NCI-H187 treated with DMSO at 0.1 percent for 48 hours (cell line): ENCODE results near the gene GNGT2.

Experiments used
- DNase-seq: peaks from one replicate; lab custom pipeline; 2025; lab: John Stamatoyannopoulos, UW

Gene GNGT2

DNA sequence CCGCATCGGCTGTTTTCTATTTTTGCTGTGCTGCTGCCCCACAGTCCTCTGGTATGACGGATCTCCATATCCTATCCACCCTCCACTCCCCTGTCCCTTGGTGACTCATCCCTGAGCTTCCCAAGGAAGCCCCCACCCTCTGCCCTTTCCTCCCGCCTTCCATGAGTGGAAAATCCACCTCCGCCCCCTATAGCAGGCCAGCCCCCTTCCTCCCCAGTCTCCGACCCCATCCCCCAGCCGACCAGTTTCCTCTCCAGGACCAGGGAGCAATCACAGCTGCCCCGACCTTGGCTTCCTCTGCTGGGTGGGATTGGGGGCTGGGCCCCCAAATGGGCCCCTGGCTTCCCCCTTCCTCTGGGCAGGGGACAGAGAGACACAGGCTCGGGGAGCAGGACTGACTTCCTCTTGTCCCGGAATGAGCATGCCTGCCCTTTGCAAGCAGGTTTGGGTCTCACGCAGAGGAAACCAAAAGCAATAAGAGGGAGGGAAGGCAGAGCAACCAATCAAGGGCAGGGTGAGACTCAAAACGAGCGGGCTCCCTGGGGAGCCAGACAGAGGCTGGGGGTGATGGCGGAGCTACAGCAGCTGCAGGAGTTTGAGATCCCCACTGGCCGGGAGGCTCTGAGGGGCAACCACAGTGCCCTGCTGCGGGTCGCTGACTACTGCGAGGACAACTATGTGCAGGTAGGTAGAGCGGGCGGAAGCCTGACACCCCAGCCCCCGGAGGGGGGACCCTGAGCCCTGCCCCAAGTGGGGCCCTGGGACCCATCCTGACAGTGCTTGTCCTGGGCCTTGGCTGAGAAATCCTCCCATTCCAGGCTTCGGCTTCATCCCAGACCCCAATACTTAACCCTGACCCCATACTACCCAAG is at the start of gene GNGT2, which contains the start of gene ABI3:
GNGT2 (minus strand) TSS at position 417 of the 872 bp plus-strand sequence. CDS start 3,152 bp downstream, outside the sequence.
ABI3 (plus strand) TSS at position 550 of the 872 bp plus-strand sequence; CDS start at position 568, 18 bp downstream.
- no peak for DNase-seq

GRCh38 chr17:49259663-49260010 is 49.3 kb upstream of the GNGT2 start:
- no peak for DNase-seq

GRCh38 chr17:49258394-49258793 is 48.0 kb upstream of the GNGT2 start:
- DNase-seq = no peak

GRCh38 chr17:49255125-49255524 is 44.8 kb upstream of the GNGT2 start:
- no peak for DNase-seq

DNA sequence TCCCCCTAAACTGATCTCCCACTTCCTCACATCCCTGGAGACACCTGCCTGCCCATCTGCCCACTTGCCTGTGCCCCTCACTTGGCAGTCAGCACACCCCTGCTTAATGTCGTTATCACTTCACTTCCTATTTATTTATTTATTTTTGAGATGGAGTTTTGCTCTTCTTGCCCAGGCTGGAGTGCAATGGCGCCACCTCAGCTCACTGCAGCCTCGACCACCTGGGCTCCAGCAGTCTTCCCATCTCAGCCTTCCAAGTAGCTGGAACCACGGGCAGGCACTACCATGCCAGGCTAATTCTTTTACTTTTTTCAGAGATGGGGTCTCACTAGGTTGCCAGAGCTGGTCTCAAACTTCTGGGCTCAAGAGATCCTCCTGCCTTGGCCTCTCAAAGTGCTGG is 43.7 kb upstream of the GNGT2 start:
- DNase-seq = no peak

GRCh38 chr17:49252148-49252695 is 41.8 kb upstream of the GNGT2 start:
- no peak for DNase-seq

DNA sequence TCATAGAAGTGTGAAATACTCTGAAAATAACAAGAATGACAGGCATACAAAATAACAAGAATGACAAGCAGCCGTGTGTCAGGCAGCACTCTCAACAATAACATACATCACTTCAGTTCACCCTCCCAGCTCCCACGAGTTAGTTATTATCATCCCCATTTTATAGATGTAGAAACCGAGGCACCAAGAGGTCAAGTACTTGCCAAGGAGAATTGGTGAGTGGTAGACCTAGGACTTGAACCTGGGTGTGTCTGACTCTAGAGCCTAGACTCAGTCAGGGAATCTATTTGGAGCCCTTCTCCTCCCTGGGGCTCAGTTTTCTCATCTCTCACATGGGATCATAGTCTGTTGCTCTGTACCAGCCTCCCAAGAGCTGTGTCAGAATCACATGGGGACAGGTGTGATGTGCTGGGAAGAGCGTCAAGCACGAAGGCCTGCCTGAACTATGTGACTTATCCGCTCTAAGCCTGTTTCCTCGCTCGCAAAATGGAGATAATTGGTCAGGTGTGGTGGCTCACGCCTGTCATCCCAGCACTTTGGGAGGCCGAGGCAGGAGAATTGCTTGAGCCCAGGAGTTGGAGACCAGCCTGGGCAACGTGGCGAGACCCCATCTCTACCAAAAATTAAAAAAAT is 39.6 kb upstream of the GNGT2 start:
- DNase-seq = no peak

- DNase-seq = no peak
Measured at GRCh38 chr17:49249292-49249794, 39.0 kb upstream of the GNGT2 start.

DNA sequence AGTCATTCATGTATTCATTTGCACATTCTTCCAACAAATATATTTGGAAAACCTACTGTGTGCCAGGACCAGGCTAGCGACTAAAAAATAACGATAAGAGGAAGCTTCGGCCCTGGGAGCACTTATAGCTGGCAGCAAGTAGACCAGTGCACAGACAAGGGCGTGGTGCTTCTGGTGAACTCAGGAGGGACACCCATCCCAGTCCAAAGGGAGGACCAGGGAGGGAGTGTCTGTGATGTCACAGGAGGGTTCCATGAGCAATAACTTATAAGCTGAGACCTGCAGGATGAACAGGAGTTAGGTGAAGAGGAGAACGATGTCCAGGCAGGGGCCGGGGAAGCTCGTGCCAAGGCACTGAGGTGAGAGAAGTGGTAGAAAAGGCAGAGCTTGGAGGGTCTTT is 37.6 kb upstream of the GNGT2 start:
- no peak for DNase-seq

- no peak for DNase-seq
Measured at GRCh38 chr17:49244839-49245238, 34.5 kb upstream of the GNGT2 start.

DNA sequence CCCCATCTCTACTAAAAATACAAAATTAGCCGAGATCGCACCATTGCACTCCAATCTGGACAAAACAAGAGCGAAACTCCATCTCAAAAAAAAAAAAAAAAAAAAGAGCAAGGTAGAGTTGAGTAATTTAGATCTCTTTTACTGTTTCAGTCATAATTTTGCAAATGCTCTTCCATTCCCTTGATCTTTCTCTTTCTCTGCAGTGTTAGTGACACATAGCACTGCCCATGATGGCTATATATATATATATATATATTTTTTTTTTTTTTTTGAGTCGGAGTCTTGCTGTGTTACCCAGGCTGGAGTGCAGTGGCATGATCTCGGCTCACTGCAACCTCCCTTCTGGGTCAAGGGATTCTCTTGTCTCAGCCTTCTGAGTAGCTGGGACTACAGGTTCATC is 32.4 kb upstream of the GNGT2 start:
- no peak for DNase-seq

GRCh38 chr17:49241692-49242397 is 31.5 kb upstream of the GNGT2 start:
- no peak for DNase-seq

- DNase-seq = no peak
Measured at GRCh38 chr17:49241040-49241439, 30.7 kb upstream of the GNGT2 start.

DNA sequence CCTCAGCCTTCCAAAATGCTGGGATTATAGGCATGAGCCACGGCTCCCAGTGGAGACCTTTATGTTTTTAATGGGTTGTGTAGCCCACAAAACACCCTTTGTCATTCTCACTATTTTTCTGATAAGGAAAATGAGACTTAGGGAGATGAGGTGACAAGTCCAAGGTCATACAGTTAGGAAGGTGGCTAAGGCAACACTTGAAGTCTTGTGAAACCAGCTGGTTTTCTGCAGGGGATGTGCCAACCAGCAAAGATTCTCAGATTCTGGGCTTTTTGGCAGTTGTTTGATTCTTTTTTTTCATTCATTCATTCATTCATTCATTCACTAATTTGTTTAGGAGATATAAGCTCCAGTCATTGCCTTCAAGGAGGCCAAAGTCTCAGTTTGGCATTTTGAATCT is 30.2 kb upstream of the GNGT2 start:
- no peak for DNase-seq

DNA sequence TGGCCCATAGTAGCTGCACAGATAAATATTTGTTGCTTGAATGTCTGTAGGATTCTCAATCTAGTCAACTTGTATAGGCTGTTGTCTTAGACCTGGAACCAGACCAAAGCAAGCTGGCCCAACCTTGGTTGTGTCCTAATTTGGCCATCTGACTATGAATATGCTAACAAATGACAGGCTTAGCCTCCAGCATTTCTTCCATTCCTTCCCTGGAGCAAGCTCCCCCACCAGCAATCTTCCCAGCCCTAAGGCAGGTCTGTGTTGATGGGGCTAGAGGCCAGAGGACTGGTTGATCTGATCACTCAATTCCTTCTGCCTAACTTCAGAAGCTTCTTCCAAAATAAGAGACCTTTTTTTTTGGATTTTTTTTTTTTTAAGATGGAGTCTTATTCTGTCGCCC is 29.6 kb upstream of the GNGT2 start:
- no peak for DNase-seq

- DNase-seq = no peak
Measured at GRCh38 chr17:49235896-49236295, 25.5 kb upstream of the GNGT2 start.

GRCh38 chr17:49234509-49235080 is 24.2 kb upstream of the GNGT2 start:
- DNase-seq = no peak

DNA sequence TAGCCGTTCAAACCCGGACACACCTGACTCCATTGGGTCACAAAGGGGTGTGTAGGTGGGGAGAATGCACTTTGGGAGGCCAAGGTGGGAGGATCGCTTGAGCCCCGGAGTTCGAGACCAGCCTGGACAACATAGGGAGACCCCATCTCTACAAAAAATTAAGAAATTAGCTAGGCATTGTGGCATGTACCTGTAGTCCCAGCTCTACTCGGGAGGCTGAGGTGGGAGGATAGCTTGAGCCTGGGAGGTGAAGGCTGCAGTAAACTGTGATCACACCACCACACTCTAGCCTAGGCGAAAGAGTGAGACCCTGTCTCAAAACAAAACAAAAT is 21.2 kb upstream of the GNGT2 start:
- DNase-seq = no peak

- DNase-seq = no peak
Measured at GRCh38 chr17:49230636-49231562, 20.5 kb upstream of the GNGT2 start, which contains the start of gene PHOSPHO1. Gene PHOSPHO1, minus strand, starts transcription at chr17:49230787. Its CDS starts 4,096 bp downstream, at chr17:49226691.

DNA sequence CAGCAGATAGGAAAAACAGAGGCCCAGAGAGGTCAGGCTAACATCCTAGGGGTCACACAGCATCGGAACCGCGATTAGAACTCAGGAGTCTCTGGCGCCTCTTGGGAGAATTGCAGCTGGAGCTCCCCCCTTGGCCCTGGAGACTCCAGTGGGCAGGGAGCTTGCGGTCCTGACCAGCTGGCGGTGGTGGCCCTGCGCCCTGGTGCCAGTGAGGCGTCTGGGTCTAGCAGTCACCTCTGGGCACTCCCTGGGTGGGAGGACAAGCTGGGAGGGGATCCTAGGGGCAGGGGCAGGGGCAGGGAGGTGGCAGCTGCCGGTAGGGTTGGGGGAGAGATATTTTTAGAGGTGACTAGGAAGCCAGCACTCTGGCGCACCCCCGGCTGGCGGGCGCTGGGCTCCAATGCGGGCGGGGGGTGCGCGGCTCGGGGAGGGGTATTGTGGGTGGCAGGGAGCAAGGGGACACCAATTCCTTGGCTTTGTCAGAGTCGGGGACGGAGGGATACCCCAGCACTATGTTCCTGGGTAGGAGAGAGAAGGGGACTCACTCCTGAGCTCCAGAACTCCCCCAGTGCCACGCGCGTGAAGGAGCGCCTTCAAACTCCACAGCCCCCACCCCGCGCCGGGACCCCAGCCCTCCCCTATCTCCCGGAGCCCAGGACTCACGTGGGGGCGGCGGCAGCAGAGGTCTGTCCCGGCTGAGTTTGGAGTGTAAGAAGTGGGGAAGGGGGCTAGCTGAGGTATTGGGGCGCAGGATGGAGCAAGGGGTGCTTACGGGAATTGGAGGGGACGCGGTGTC is 19.6 kb upstream of the GNGT2 start:
- DNase-seq = no peak
